ENCODE data around the gene TACC2. TPM values are rescaled to one million over a fixed set of nuclear protein-coding genes. Genes with fewer than 3 reads are reported as not detected.

The TACC2 gene
- total RNA-seq, 2 experiments from 2014 or later, result not detected

GRCh38 chr10:122164815-122165483 lies 176.0 kb downstream of the TACC2 start:
- intact Hi-C loops (cut with micrococcal nuclease; ENCODE audit: unreplicated experiment), result no loop called here
- Histone ChIP-seq H3K79me2 (ENCODE audit: insufficient read depth, low read depth, low read length) (no peaks in the 10 kb centered on the region), H3K4me1 (ENCODE audit: insufficient read depth, low read length, poor library complexity, severe bottlenecking) (no peaks in the 10 kb centered on the region), H3K9me3 (ENCODE audit: low read length) (no peaks in the 10 kb centered on the region), H3K4me3 (ENCODE audit: low read depth, low read length, poor library complexity, severe bottlenecking) (no peak overlapping the region), H3K27ac (ENCODE audit: low read depth, low read length, poor library complexity, severe bottlenecking) (no peak overlapping the region), H3K36me3 (ENCODE audit: insufficient read depth, low read length) (no peaks in the 10 kb centered on the region), H3K9me2 (ENCODE audit: insufficient read depth, low read length) (no peaks in the 10 kb centered on the region), H3K4me2 (ENCODE audit: low read length) (no peak overlapping the region), H2AFZ (ENCODE audit: low read length) (no peak overlapping the region), H4K20me1 (ENCODE audit: insufficient read depth, low read length) (no peaks in the 10 kb centered on the region)
- TF ChIP-seq EZH2phosphoT487 (IDR thresholded peaks at IDR 0.05; ENCODE audit: borderline replicate concordance, low read depth, low read length), result no peak
- TF ChIP-seq, protein P1, sequence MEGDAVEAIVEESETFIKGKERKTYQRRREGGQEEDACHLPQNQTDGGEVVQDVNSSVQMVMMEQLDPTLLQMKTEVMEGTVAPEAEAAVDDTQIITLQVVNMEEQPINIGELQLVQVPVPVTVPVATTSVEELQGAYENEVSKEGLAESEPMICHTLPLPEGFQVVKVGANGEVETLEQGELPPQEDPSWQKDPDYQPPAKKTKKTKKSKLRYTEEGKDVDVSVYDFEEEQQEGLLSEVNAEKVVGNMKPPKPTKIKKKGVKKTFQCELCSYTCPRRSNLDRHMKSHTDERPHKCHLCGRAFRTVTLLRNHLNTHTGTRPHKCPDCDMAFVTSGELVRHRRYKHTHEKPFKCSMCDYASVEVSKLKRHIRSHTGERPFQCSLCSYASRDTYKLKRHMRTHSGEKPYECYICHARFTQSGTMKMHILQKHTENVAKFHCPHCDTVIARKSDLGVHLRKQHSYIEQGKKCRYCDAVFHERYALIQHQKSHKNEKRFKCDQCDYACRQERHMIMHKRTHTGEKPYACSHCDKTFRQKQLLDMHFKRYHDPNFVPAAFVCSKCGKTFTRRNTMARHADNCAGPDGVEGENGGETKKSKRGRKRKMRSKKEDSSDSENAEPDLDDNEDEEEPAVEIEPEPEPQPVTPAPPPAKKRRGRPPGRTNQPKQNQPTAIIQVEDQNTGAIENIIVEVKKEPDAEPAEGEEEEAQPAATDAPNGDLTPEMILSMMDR (conservative IDR thresholded peaks at IDR 0.05; ENCODE audit: low read length), result no peak
- CTCF ChIA-PET (ENCODE audit: unreplicated experiment), result no interaction called here
- POLR2A ChIA-PET, result no interaction called here
- no peak for DNase-seq (ENCODE audit: low spot score)
- no TSS peak for BruUV-seq (replicated peaks)

DNA sequence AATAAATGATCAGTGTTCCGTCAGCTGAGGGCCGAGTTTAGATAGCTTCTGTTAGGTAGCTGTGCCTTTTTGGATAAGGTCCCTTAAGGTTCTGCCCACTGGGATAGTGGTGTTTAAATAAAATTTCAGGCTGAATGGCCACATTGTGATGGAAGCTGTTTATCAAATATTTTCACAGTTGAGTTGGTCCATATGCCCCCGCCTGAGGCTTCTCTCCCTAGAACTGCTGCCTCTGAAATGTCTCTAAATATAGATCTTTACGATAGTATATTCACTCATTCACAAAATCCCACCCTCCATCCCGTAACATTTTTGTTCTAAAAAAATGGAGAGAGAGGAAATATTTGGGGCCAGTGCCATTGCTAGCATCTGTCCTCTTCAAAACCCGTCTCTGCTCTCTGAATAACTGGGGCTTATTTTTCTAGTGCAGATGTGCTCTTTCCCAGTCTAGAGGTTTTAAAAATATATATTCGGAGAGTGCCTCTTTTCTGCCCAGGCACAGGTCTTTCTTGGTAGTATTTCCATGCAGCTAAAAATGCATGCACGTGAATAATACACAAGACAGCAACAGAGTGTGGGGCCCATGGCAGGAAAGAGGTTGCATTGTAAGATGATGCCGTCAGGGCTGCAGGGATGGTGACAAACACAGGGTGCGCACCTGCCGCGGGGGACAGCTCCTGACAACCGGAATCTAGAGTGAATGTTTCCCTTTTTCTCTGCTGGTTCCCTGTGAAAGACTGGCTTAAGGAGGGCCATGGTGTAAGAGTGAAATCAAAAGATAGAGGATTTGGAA lies 176.7 kb downstream of the TACC2 start:
- Histone ChIP-seq H3K36me3 (ENCODE audit: insufficient read depth, low read length) (no peaks in the 10 kb centered on the region), H3K27ac (ENCODE audit: low read depth, low read length, poor library complexity, severe bottlenecking) (no peak overlapping the region), H3K9me2 (ENCODE audit: insufficient read depth, low read length) (no peaks in the 10 kb centered on the region), H2AFZ (ENCODE audit: low read length) (no peak overlapping the region), H4K20me1 (ENCODE audit: insufficient read depth, low read length) (no peaks in the 10 kb centered on the region), H3K4me1 (ENCODE audit: insufficient read depth, low read length, poor library complexity, severe bottlenecking) (no peaks in the 10 kb centered on the region), H3K79me2 (ENCODE audit: insufficient read depth, low read depth, low read length) (no peaks in the 10 kb centered on the region), H3K4me2 (ENCODE audit: low read length) (no peak overlapping the region), H3K4me3 (ENCODE audit: low read depth, low read length, poor library complexity, severe bottlenecking) (no peak overlapping the region), H3K9me3 (ENCODE audit: low read length) (no peaks in the 10 kb centered on the region)
- intact Hi-C loops (cut with micrococcal nuclease; ENCODE audit: unreplicated experiment), result no loop called here
- no peak for DNase-seq (ENCODE audit: low spot score)
- BruUV-seq (replicated peaks), result no TSS peak
- TF ChIP-seq, protein P1 (conservative IDR thresholded peaks at IDR 0.05; ENCODE audit: low read length), result no peak
- TF ChIP-seq EZH2phosphoT487 (IDR thresholded peaks at IDR 0.05; ENCODE audit: borderline replicate concordance, low read depth, low read length), result no peak
- POLR2A ChIA-PET, result no interaction called here
- CTCF ChIA-PET (ENCODE audit: unreplicated experiment), result no interaction called here

DNA sequence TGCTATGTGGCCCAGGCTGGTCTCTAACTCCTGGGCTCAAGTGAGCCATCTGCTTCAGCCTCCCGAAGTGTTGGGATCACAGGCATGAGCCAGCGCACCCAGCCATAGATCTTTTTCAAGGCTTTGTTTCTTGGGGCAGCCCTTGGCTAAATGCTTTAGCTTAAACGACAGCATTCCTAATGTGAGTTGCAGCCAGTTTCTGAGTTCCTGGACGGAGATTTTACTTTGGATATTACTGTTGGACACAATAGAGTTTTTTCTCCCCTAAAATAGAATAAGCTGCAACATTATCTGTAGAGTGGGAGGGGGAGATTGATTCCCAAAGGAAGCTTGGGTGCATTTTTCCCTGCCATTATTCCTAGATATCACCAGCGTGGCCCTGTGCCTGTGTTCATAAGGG lies 179.1 kb downstream of the TACC2 start:
- Histone ChIP-seq H2AFZ (ENCODE audit: low read length) (no peak overlapping the region), H3K4me1 (ENCODE audit: insufficient read depth, low read length, poor library complexity, severe bottlenecking) (no peaks in the 10 kb centered on the region), H3K79me2 (ENCODE audit: insufficient read depth, low read depth, low read length) (no peaks in the 10 kb centered on the region), H3K9me2 (ENCODE audit: insufficient read depth, low read length) (no peaks in the 10 kb centered on the region), H3K36me3 (ENCODE audit: insufficient read depth, low read length) (no peaks in the 10 kb centered on the region), H4K20me1 (ENCODE audit: insufficient read depth, low read length) (no peaks in the 10 kb centered on the region), H3K4me2 (ENCODE audit: low read length) (no peak overlapping the region), H3K27ac (ENCODE audit: low read depth, low read length, poor library complexity, severe bottlenecking) (no peak overlapping the region), H3K9me3 (ENCODE audit: low read length) (no peaks in the 10 kb centered on the region), H3K4me3 (ENCODE audit: low read depth, low read length, poor library complexity, severe bottlenecking) (no peak overlapping the region)
- BruUV-seq (replicated peaks), result no TSS peak
- intact Hi-C loops (cut with micrococcal nuclease; ENCODE audit: unreplicated experiment), result no loop called here
- DNase-seq (ENCODE audit: low spot score), result no peak
- ChIA-PET CTCF (ENCODE audit: unreplicated experiment) (no interaction called here), POLR2A (no interaction called here)
- TF ChIP-seq, protein P1 (conservative IDR thresholded peaks at IDR 0.05; ENCODE audit: low read length), result no peak
- no peak for TF ChIP-seq EZH2phosphoT487 (IDR thresholded peaks at IDR 0.05; ENCODE audit: borderline replicate concordance, low read depth, low read length)

Data from OCI-LY7 (cell line).